ENCODE data around the gene PLAAT5. TPM values are rescaled to one million over a fixed set of nuclear protein-coding genes. Genes with fewer than 3 reads are reported as not detected.

PLAAT5 gene
- polyA plus RNA-seq, 1 experiment = not detected

DNA sequence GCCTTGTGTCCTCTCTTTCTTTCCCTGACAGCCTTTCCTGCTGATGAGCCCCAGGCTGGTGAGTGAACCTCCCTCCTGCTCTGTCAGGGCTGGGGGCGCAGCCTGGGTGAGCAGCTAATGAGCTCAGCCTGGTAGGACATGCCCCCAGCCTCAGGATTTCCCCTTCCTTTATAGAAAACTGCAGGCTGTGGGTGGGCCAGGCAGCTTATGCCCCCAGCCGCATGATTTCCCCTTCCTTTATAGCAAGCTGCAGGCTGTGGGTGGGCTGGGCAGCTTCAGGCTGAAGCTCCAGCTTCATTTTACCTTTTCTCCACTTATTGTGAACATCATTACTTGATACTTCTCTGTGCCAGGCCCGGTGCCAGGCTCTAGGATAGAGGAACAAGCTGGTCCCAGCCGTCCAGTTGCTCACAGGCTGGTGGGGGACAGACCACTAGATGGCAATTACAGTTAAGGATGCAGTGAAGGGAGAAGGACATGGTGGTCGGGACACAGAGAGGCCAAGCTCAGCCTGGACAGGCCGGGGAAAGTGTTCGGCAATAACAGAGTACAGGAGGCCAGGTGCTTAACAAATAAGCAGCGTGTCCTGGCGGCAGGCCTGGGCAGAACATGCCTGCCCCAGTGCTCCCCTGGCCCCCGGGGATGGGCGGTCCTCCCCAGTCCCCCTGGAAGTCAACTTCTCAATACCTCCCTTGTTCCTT is 20.2 kb upstream of the PLAAT5 start:
- peaks cover 4% of the 10 kb centered on the region; the same call in 1 of the 2 replicates for H3K27me3 ChIP-seq (ENCODE audit: control insufficient read depth, insufficient read depth, low read length)
- H3K36me3 ChIP-seq (ENCODE audit: control insufficient read depth, insufficient read depth, low read length) = no peaks in the 10 kb centered on the region
- no peak for DNase-seq (ENCODE audit: low read depth)
- ChIA-PET CTCF (interaction anchor here (1.4 kb wide), 1 partner anchor 31 kb away, joined by 4 read pairs; no protein-coding TSS in a partner anchor), POLR2A (no interaction called here)
- H3K4me3 ChIP-seq (ENCODE audit: low read depth, low read length) = no peak overlapping the region
- TF ChIP-seq CTCF (IDR thresholded peaks at IDR 0.05; ENCODE audit: insufficient read depth, low read depth, low read length) = no peak

GRCh38 chr11:63510360-63511047 is 19.5 kb upstream of the PLAAT5 start:
- no peaks in the 10 kb centered on the region for H3K36me3 ChIP-seq (ENCODE audit: control insufficient read depth, insufficient read depth, low read length)
- ChIA-PET CTCF (interaction anchor here (1.4 kb wide), 1 partner anchor 31 kb away, joined by 4 read pairs; no protein-coding TSS in a partner anchor), POLR2A (no interaction called here)
- no peak for DNase-seq (ENCODE audit: low read depth)
- no peak for TF ChIP-seq CTCF (IDR thresholded peaks at IDR 0.05; ENCODE audit: insufficient read depth, low read depth, low read length)
- no peak overlapping the region for H3K4me3 ChIP-seq (ENCODE audit: low read depth, low read length)
- H3K27me3 ChIP-seq (ENCODE audit: control insufficient read depth, insufficient read depth, low read length) = peaks cover 4% of the 10 kb centered on the region

- H3K27me3 ChIP-seq (ENCODE audit: control insufficient read depth, insufficient read depth, low read length) = peaks cover 2% of the 10 kb centered on the region
- TF ChIP-seq CTCF (IDR thresholded peaks at IDR 0.05; ENCODE audit: insufficient read depth, low read depth, low read length) = no peak
- POLR2A ChIA-PET = no interaction called here
- CTCF ChIA-PET = interaction anchor here (0.9 to 1.0 kb wide), 2 partner anchors 25 to 29 kb away, joined by 3 read pairs; no protein-coding TSS in a partner anchor
- H3K36me3 ChIP-seq (ENCODE audit: control insufficient read depth, insufficient read depth, low read length) = no peaks in the 10 kb centered on the region
- H3K4me3 ChIP-seq (ENCODE audit: low read depth, low read length) = no peak overlapping the region
- no peak for DNase-seq (ENCODE audit: low read depth)
These were observed 17.8 kb upstream of the PLAAT5 start for GRCh38 chr11:63508745-63509144.

- Histone ChIP-seq H3K27me3 (ENCODE audit: control insufficient read depth, insufficient read depth, low read length) (peaks cover 2% of the 10 kb centered on the region), H3K4me3 (ENCODE audit: low read depth, low read length) (no peak overlapping the region), H3K36me3 (ENCODE audit: control insufficient read depth, insufficient read depth, low read length) (no peaks in the 10 kb centered on the region)
- ChIA-PET CTCF (interaction anchor here (0.8 to 2.4 kb wide), 3 partner anchors 17 to 30 kb away, joined by 3 to 8 read pairs (median 3); partner anchors contain the start of gene PLAAT5), POLR2A (no interaction called here)
- DNase-seq (ENCODE audit: low read depth) = no peak
- TF ChIP-seq CTCF (IDR thresholded peaks at IDR 0.05; ENCODE audit: insufficient read depth, low read depth, low read length) = 0 out of 2 replicates have a peak, but pooled peaks have one; percentile 3
These were observed 17.0 kb upstream of the PLAAT5 start for GRCh38 chr11:63508009-63508408.

- Histone ChIP-seq H3K27me3 (ENCODE audit: control insufficient read depth, insufficient read depth, low read length) (peaks cover 2% of the 10 kb centered on the region), H3K4me3 (ENCODE audit: low read depth, low read length) (no peak overlapping the region), H3K36me3 (ENCODE audit: control insufficient read depth, insufficient read depth, low read length) (no peaks in the 10 kb centered on the region)
- ChIA-PET CTCF (interaction anchor here (0.8 to 2.4 kb wide), 2 partner anchors 17 to 29 kb away, joined by 3 to 8 read pairs; partner anchors contain the start of gene PLAAT5), POLR2A (no interaction called here)
- DNase-seq (ENCODE audit: low read depth) = no peak
- TF ChIP-seq CTCF (IDR thresholded peaks at IDR 0.05; ENCODE audit: insufficient read depth, low read depth, low read length) = no peak
These were observed 16.5 kb upstream of the PLAAT5 start for GRCh38 chr11:63507511-63507910.

All from BJ (cell line).